GM18507 (cell line): ENCODE results near the gene TDRD1.

Source experiments
- DNase-seq: peaks from one replicate; pipeline ENCODE4 v3.0.0; 2011; ENCODE audit warnings: low read depth; ENCODE audit not compliant: insufficient read length; ENCODE audit errors: extremely low spot score
- FAIRE-seq: peaks from 2 replicates; lab custom pipeline; 2011; peaks lifted over from hg19 to GRCh38; lab: Jason Lieb, UNC

The TDRD1 gene

DNA sequence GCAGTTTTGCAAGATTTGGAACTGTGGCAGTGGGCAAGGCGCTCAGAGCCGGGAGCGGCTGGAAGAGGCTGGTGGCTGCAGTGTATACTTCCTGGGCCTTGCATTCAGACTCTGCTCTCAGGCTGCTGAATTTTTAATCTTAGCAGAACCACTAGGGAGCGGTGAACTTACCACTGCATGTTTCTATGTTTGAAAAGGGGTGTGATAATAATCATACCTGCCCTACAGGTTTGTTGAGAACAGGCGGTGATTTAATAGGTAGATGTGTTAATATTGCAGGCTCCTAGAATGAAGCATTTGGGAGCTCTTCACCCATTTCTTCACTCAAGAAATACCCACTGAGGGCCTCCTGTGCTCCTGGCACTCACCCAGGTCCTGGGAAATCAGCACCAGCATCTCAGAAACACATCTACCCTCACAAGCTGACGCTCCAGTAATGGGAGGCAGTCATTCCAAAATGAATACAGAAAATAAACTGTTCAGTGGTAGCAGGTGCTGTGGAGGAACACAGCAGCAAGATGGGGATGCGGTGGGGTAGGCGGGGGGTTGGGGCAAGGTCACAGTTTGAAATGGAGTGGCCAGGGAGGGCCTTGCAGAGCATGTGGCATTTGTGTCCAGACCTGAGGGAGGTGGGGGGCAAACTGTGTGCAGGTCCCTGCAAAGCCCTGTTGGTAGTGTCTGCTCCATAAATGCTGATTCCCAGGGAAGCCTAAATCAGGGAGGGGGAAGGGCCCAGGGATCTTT, 100.9 kb downstream of the TDRD1 start:
- DNase-seq (no peak), FAIRE-seq (no peak)

DNA sequence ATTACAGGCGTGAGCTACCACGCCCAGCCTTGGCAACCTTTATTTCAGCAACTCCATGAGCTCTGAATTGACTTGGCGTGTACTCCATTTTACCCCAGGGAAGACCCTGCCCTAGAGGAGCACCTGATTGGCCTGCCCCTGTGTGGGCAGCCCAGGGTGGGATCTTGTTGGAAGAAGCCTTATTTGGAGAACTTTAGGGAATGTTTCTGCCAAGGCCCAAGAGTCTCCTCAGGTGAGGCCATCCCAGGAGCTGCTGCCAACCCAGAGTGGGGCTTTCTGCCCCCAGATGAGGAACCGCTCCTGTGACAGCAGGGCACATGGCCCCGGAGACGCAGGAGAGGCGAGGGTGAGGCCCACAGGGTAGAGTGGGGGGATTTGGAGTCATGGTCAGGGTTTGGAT, 101.9 kb downstream of the TDRD1 start:
- FAIRE-seq (no peak), DNase-seq (no peak)

DNA sequence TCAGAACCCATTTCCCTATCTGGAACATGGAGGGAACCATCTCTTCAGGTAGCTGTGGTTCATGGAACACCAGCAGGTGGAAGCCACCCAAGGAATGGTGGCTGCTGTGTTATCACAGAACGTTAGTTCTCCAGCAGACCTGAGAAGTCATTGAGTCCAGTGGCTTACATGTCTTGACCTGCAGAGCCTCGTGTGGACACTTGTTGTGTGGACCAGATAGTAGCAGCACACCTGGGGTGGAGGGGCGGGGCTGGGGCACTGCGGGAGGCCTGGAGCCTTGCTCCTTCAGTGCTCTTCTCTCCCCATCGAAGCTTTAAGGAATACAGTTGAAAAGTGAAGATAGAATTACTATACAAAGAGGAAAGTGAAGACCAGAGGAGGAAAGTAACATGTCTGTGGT, 102.3 kb downstream of the TDRD1 start:
- FAIRE-seq (no peak), DNase-seq (no peak)
